T-helper 17 cell (primary cell): ENCODE measurements around the gene PPM1M. TPM values are rescaled to one million over a fixed set of nuclear protein-coding genes. Genes with fewer than 3 reads are reported as not detected.
A peak's percentile ranks its signal among the peaks of the same experiment; 100 is the strongest.

Experiments used
- ATAC-seq: fragments of 150-1000 bp; cut with Tn5 transposase; 2 replicates; pipeline ENCODE4 v1.10.0; 2021; ENCODE audit warnings: mild to moderate bottlenecking, moderate library complexity
- DNase-seq, 3 donors: peaks; one replicate each; pipeline versions ENCODE4 v3.0.0 to v3.0.0-alpha.2; 2020 to 2021
- H3K9me3 ChIP-seq: one replicate; pipeline ENCODE4 v1.7.0; 2013; ENCODE audit warnings: low read length, mild to moderate bottlenecking; ENCODE audit not compliant: control insufficient read depth, poor library complexity, severe bottlenecking
- H3K27ac Mint-ChIP-seq: one replicate; pipeline ENCODE4 v1.8.0; 2022; ENCODE audit warnings: mild to moderate bottlenecking, moderate library complexity, mixed read lengths
- H3K27me3 Mint-ChIP-seq: one replicate; pipeline ENCODE4 v1.8.0; 2022; ENCODE audit warnings: mixed read lengths
- H3K36me3 Mint-ChIP-seq: one replicate; pipeline ENCODE4 v1.8.0; 2022; ENCODE audit warnings: low read depth, mixed read lengths
- H3K4me1 Mint-ChIP-seq: one replicate; pipeline ENCODE4 v1.8.0; 2022; ENCODE audit warnings: mild to moderate bottlenecking, mixed read lengths
- H3K4me3 Mint-ChIP-seq: one replicate; pipeline ENCODE4 v1.8.0; 2022; ENCODE audit warnings: mild to moderate bottlenecking, moderate library complexity, mixed read lengths
- total RNA-seq, 4 donors: library from RNA in 2 of 4; stranded (reverse) in 2 of 4; gene quantifications; one replicate each; pipeline ENCODE4 v1.2.3 and lab custom pipeline; 2022 to 2026

Gene PPM1M
- total RNA-seq, 2 donors from 2014 or later, result 43.9 to 58.0 TPM

- peak overlapping the region; percentile 97 for H3K4me3 Mint-ChIP-seq
- ATAC-seq (no peak), DNase-seq (no peak)
- peaks cover 51% of the 10 kb centered on the region for H3K4me1 Mint-ChIP-seq
- no peaks in the 10 kb centered on the region for H3K27me3 Mint-ChIP-seq
- H3K27ac Mint-ChIP-seq, result peak overlapping the region; percentile 95
- H3K9me3 ChIP-seq, result no peaks in the 10 kb centered on the region
- peaks cover 2% of the 10 kb centered on the region for H3K36me3 Mint-ChIP-seq
Observed at GRCh38 chr3:52238193-52238760, 7.3 kb upstream of the PPM1M start.

GRCh38 chr3:52238761-52239701 is 6.5 kb upstream of the PPM1M start, which contains the start of gene TWF2:
Gene TWF2, minus strand, starts transcription at chr3:52239158. Its CDS starts 142 bp downstream, at chr3:52239016.
- Mint-ChIP-seq H3K36me3 (peaks cover 2% of the 10 kb centered on the region), H3K27me3 (no peaks in the 10 kb centered on the region)

DNA sequence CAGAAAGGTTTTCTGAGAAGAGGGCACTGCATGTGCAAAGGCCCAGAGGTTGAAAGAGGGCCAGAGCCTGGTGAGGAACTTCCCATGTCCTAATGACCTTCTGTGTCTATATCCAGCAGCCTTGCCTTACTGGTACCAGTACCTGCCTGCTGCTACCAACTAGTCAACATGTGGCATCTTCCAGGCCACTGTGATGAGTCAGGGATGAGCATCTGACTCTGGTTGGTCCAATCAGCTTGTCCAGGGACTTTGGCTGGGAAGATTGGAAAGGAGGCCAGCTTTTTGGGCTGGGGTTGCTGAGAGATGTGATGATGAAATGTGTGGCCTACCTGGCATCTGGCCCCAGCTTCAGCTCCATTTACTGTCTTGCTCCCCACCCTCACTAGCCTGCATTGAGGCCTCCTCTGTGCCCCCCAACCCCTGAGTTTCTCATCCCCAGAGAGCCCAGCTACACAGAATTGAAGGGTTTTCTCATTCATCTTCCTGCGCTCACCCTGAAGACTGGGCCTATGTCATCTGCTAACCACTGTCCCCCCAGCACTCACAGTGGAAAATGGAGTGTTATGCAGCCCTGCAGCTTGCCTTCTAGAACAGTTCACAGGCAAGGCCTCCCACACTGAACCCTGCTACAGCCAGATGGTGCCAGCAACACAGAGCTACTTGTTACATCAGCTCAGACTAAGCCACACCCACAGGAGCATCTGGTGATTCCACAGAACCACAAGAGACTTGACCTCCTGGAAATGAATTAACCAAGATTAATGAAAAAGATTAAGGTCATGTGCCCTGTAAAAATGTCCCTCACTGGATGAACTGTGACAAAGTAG is 5.3 kb upstream of the PPM1M start:
- Mint-ChIP-seq H3K27ac (peak overlapping the region; percentile 95), H3K27me3 (no peaks in the 10 kb centered on the region), H3K36me3 (peaks cover 2% of the 10 kb centered on the region), H3K4me1 (peaks cover 61% of the 10 kb centered on the region), H3K4me3 (peak overlapping the region; percentile 97)
- peak in 1 of 3 donors; percentile 32 for DNase-seq
- peak; percentile 38 for ATAC-seq
- no peaks in the 10 kb centered on the region for H3K9me3 ChIP-seq

More at GRCh38 chr3:52238761-52239701, 6.5 kb upstream of the PPM1M start, which contains the start of gene TWF2:
- ATAC-seq, result peak; percentile 85
- H3K9me3 ChIP-seq, result no peaks in the 10 kb centered on the region
- Mint-ChIP-seq H3K4me3 (peak within 1 kb of the TSS; percentile 97), H3K4me1 (peaks cover 56% of the 10 kb centered on the region), H3K27ac (peak within 1 kb of the TSS; percentile 95)
- DNase-seq, result peak; percentile 76 to 88 (median 85)

DNA sequence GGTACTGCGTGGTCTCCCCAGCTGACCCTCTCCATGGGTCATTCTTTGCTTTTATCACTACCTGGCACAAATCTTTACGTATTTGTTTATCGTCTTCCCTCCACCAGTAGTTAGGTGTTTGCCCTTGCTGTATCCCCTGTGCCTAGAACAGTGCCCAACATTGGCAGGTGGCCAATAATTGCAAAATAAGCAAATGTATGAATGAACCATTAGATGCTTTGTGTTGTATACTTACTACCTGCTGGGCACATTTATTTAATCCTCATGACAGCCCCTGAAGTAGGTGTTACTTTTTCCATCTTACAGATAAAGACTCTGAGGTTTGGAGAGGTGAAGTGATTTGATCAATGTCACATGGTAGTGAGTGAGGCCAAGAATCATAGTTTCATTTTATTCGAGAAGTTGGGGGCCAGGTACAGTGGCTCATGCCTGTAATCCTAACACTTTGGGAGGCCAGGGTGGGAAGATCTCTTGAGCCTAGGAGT is 4.6 kb upstream of the PPM1M start:
- H3K4me3 Mint-ChIP-seq, result peak overlapping the region; percentile 97
- H3K27me3 Mint-ChIP-seq, result no peaks in the 10 kb centered on the region
- peaks cover 2% of the 10 kb centered on the region for H3K36me3 Mint-ChIP-seq
- ATAC-seq (no peak), DNase-seq (no peak)
- H3K9me3 ChIP-seq, result no peaks in the 10 kb centered on the region
- peaks cover 55% of the 10 kb centered on the region for H3K4me1 Mint-ChIP-seq
- H3K27ac Mint-ChIP-seq, result peak overlapping the region; percentile 95

DNA sequence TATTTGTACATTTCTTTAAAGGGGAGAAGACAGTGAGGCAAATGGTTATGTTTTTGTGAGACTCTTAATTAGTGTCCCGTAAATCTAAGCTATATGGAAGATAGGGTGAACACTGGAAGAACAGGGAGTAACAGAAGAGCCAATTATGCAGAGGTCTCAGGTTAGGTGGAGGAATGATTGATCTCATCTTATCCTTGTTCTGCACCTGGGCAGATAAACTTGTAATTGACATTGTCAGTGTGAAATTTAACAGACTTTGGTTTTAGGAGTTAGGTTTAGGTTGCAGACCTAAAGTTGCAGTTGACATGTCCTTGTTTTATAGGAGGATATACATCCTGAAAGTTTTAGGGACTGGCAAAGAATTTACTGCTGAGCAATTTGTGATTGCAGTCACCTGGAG is 3.5 kb upstream of the PPM1M start:
- Mint-ChIP-seq H3K4me3 (no peak overlapping the region), H3K4me1 (peaks cover 58% of the 10 kb centered on the region), H3K27me3 (no peaks in the 10 kb centered on the region), H3K36me3 (peaks cover 2% of the 10 kb centered on the region), H3K27ac (peak overlapping the region; percentile 95)
- ATAC-seq, result no peak
- no peaks in the 10 kb centered on the region for H3K9me3 ChIP-seq
- no peak for DNase-seq

GRCh38 chr3:52243791-52244628 is 1.5 kb upstream of the PPM1M start:
- Mint-ChIP-seq H3K4me3 (peak overlapping the region; percentile 85), H3K27ac (peak overlapping the region; percentile 93), H3K36me3 (peaks cover 5% of the 10 kb centered on the region), H3K27me3 (no peaks in the 10 kb centered on the region), H3K4me1 (peaks cover 66% of the 10 kb centered on the region)
- H3K9me3 ChIP-seq, result no peaks in the 10 kb centered on the region
- peak in 2 of 3 donors; percentile 10 to 18 for DNase-seq
- ATAC-seq, result no peak

GRCh38 chr3:52246264-52246620 is 683 bp downstream of the PPM1M start:
- ATAC-seq, result peak; percentile 27
- Mint-ChIP-seq H3K4me1 (peaks cover 62% of the 10 kb centered on the region), H3K4me3 (peak overlapping the region; percentile 89), H3K36me3 (peaks cover 4% of the 10 kb centered on the region), H3K27ac (peak overlapping the region; percentile 92), H3K27me3 (no peaks in the 10 kb centered on the region)
- DNase-seq, result no peak
- no peaks in the 10 kb centered on the region for H3K9me3 ChIP-seq

DNA sequence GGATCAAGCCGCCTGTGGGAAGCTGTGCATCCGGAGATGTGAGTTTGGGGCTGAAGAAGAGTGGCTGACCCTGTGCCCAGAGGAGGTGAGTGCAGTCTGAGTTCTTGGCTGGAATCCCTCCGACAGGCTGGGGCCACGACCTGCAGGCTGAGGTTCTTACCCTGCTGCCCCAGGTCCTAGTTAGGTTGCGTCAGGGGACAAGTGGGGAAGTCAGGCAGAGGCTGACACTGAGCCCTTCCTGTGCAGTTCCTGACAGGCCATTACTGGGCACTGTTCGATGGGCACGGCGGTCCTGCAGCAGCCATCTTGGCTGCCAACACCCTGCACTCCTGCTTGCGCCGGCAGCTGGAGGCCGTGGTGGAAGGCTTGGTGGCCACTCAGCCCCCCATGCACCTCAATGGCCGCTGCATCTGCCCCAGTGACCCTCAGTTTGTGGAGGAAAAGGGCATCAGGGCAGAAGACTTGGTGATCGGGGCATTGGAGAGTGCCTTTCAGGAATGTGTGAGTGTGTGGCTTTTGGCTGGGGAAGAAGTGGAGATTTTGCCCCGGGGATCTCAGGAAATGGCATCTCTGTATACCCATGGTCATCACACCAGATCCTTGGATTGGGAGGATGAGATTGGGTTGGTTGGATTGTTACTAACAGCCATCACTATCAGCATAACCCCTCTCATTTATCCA is 1.3 kb downstream of the PPM1M start:
- peak overlapping the region; percentile 92 for H3K27ac Mint-ChIP-seq
- peaks cover 4% of the 10 kb centered on the region for H3K36me3 Mint-ChIP-seq
- peaks cover 60% of the 10 kb centered on the region for H3K4me1 Mint-ChIP-seq
- DNase-seq (no peak), ATAC-seq (peak; percentile 13)
- peak overlapping the region; percentile 89 for H3K4me3 Mint-ChIP-seq
- H3K9me3 ChIP-seq, result no peaks in the 10 kb centered on the region
- no peaks in the 10 kb centered on the region for H3K27me3 Mint-ChIP-seq

DNA sequence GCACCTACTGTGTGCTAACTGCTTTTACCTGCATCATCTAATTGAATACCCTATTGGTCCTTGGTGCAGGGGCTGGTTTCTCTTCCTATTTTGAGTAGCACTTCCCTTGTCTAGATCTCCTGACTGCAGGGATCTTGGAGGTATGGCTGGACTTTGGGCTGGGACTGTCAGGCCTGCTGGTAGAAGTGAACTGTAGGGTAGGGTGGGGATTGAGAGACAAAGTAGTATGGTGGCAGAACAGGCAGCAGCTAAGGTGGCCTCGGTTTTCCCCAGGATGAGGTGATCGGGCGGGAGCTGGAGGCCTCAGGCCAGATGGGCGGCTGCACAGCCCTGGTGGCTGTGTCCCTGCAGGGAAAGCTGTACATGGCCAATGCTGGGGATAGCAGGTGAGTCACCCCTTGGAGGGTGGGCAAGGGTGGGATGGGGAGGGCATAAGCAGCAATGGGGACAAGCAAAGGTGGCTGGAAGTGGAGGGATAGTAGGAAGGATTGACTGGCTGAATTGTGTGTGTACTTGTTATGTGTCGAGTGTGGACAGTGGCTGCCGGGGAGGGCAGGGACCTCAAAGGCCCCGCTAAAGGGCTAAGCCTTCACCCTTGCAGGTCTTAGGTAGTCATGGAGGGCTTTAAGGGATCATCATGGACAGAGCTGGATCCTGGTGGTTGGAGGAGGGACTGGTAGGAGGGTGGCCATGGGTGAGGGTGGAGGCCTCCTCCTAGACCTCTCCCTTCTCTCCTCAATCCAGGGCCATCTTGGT is 2.0 kb downstream of the PPM1M start:
- ATAC-seq (no peak), DNase-seq (no peak)
- no peaks in the 10 kb centered on the region for H3K9me3 ChIP-seq
- Mint-ChIP-seq H3K36me3 (peaks cover 4% of the 10 kb centered on the region), H3K4me3 (peak overlapping the region; percentile 89), H3K4me1 (peaks cover 66% of the 10 kb centered on the region), H3K27me3 (no peaks in the 10 kb centered on the region), H3K27ac (peak overlapping the region; percentile 92)

DNA sequence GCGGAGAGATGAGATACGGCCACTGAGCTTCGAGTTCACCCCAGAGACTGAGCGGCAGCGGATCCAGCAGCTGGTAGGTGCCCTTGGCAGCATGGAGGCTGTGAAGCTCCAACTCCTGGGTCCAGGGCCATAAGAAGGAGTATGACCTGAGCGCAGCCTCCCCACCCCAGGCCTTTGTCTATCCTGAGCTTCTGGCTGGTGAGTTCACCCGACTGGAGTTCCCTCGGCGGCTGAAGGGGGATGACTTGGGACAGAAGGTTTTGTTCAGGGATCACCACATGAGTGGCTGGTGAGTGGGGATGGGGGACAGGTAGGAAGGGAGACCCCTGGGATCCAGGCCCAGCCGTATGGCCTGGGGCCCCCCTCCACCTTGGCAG is 2.6 kb downstream of the PPM1M start:
- Mint-ChIP-seq H3K27ac (peak overlapping the region; percentile 92), H3K4me3 (peak overlapping the region; percentile 89), H3K27me3 (no peaks in the 10 kb centered on the region), H3K36me3 (peaks cover 4% of the 10 kb centered on the region), H3K4me1 (peaks cover 70% of the 10 kb centered on the region)
- DNase-seq (no peak), ATAC-seq (no peak)
- H3K9me3 ChIP-seq, result no peaks in the 10 kb centered on the region

DNA sequence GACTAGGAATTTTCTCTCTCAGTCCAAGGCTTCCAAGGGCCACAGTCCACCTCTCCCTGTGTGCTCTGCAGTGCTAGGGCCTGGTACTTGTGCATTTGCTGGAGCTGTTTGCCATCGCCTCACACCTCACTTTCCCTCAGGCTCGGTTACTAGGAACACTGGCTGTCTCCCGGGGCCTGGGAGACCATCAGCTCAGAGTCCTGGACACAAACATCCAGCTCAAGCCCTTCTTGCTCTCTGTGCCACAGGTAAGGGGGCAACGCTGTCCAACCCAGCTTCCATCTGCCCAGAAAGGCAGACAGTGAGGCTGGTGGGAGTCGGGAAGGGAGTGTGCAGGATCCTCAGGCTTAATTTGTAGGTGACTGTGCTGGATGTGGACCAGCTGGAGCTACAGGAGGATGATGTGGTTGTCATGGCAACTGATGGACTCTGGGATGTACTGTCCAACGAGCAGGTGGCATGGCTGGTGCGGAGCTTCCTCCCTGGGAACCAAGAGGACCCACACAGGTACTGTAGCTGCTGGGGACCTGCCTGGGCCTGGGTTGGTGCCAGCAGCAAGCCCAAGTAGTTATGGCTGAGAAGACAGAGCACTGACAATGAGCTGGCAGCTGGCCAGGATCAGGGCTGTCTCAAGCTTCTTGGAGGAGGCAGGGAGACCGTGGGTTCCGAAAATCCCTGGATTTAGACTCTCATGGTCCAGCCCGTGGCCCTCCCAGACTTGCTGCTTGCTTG is 3.4 kb downstream of the PPM1M start:
- ATAC-seq (no peak), DNase-seq (no peak)
- Mint-ChIP-seq H3K27ac (peak overlapping the region; percentile 92), H3K36me3 (peaks cover 4% of the 10 kb centered on the region), H3K4me3 (peak overlapping the region; percentile 28), H3K27me3 (no peaks in the 10 kb centered on the region), H3K4me1 (peaks cover 73% of the 10 kb centered on the region)
- H3K9me3 ChIP-seq, result no peaks in the 10 kb centered on the region
